IPS-18c (cell line): ENCODE results near the gene CEBPZOS.
A peak's percentile ranks its signal among the peaks of the same experiment; 100 is the strongest.
"Not testable (repeated sequence)": the region's sequence is repeated elsewhere in the genome, so short reads cannot be mapped to it uniquely, and the experiment has no call there.

ENCODE experiments used
- H3K4me3 ChIP-seq: 2 replicates; pipeline ENCODE4 v1.7.0; 2013; ENCODE audit warnings: low read depth, mild to moderate bottlenecking, low read length, moderate library complexity; ENCODE audit not compliant: insufficient read depth
- H3K9me3 ChIP-seq: one replicate; pipeline ENCODE4 v1.6.1; 2013; ENCODE audit warnings: mild to moderate bottlenecking, low read length, moderate library complexity; ENCODE audit not compliant: control insufficient read depth, insufficient read depth

CEBPZOS gene

DNA sequence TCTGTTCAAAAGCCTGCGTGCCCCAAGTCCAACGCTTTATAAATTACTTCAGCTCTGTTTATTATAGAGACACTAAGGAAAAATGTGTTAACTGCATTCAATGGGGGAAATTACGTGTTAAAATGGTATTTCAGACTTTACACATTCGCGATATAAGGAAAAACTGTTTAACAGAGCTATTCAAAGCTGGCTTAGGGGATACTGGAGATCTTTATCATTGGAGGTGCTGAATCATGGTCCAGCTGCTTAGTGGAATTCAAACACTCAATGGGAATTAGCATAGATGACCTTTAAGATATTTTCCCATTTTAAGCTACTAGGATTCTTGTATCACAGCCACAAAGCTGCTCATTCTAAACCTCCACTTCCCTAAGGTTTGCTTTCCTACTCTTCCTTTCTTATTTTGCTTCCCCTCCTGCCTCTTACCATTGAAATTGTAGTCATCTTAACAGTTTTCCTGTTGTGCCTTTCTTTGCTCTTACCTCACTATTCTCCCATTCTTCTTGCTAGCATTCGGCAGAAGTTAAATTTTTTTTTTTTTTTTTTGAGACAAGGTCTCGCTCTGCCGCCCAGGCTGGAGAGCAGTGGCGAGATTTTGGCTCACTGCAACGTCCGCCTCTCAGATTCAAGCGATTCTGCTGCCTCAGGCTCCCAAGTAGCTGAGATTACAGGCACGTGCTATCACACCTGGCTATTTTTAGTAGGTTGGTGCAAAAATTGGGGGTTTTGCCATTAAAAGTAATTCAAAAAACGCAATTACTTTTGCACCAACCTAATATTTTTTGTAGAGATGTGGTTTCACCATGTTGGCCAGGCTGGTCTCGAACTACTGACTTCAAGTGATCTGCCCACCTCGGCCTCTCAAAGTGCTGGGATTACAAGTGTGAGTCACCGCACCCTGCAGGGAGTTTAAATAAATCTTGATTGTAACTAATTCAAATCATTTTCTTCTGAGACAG is 14.3 kb upstream of the CEBPZOS start:
- H3K4me3 ChIP-seq: no peak overlapping the region
- H3K9me3 ChIP-seq: no peaks in the 10 kb centered on the region

DNA sequence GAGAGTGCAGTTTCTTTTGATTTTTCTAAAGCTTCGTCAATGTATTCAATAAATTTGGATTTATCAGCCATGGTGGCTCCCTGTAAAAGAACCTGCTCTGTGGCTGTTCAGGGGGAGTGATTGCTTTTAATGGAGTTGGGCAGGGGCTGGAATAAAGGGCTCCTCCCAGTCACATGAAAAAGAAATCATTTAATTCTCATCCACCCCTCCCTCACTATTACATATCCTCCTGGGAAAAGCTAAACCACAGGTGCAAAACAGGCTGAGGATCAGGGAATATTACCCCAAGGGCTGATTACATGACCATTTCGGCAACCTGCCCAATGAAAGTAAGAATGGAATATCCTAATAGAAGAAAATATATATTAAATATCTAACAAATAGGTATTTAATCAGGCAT is 7.7 kb upstream of the CEBPZOS start, which contains the start of gene SULT6B1:
TSS of gene SULT6B1 (minus strand) at position 101 of the 400 bp plus-strand sequence. CDS start at position 71, 30 bp downstream.
- Histone ChIP-seq H3K9me3 (no peaks in the 10 kb centered on the region), H3K4me3 (no peak within 1 kb of the TSS)

DNA sequence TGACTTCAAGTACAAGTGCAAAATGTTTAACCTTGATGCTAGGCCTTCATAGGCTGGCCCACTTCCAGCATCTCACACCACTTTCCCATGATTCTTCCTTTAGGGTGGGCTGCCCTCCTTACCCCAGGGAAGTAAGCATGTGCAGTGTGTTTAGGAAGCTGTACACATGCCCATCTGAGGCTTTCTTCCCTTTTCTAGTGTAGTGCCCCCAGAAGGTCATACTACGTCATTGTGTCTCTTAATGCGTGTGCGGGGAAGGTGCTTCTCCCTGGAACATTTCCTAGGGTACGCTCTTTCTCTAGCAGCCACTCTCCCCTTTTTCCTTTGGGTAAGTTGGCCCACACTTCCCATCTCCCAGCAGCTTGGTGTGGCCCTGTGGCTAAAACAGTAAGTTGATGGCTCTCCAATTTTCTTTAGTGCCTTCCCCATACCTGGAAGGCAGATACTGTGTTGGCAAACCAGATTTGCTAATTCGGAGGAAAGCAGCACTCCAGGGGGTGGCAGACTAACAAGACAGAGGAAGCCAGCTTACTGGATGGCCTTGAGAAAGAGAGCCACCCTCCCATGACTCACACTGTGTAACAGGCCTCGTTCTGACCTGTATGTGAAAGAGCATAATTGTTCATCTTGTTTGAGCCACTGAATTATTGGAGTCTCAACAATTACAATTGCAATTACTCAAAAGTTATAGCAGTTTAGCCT is 6.7 kb upstream of the CEBPZOS start:
- H3K9me3 ChIP-seq: no peaks in the 10 kb centered on the region
- H3K4me3 ChIP-seq: no peak overlapping the region

DNA sequence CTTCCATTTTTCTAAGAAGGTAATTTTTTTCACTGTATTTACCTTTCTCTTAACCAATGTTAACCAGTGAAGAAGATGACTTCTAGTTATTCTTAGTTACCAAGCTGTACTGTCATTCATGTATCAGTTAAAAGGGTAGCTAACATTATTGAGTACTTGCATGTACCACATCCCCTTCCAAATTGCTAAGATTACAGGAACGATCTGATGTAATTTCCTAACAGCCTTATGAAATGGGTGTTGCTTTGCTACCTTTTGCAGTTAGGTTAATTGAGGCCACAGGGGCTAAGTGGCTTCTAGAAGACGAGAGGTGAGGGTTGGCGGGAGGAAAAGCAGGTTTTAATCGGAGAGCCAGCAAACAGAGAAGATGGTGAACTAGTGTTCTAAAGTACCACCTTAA is 6.0 kb upstream of the CEBPZOS start:
- Histone ChIP-seq H3K4me3 (no peak overlapping the region), H3K9me3 (no peaks in the 10 kb centered on the region)

DNA sequence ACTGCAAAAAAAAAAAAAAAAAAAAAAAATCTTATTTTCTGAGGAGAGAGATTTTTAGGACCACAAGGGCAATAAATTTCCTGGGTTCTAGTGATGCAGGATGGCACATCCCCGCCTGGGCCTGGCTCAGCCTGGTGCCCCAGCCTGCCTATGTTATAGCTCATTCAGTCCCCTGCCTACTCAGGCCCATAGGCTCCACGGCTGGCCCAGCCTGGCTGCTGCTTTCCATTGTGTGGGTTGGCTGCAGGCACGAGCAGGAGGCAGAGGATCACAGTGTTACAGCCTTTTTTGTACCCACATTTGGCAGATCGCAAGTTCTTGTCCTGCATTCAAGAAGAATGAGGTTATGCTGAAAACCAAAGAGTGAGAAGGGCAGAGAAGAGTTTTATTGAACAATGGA is 5.0 kb upstream of the CEBPZOS start:
- no peak overlapping the region for H3K4me3 ChIP-seq

DNA sequence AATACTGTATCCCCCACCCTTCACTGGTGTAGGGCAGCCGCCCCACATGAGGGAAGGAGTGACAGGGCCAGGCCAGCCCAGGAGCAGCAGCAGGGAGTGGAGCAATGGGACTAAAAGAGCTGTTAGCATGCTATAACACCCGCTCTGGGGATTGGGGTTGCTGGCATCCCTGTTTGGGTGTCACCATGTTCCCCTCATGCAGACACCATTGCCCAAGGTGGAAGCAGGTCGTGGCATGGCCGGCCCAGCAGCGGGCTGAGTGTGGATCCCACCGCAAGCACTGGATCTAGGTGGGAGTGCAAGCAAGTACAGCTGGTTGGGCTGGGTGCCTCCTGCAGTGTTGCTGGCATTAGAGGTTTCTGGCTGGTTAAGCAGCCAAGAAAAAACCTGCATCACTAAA is 4.5 kb upstream of the CEBPZOS start:
- no peaks in the 10 kb centered on the region for H3K9me3 ChIP-seq
- no peak overlapping the region for H3K4me3 ChIP-seq

More for the DNA sequence above, 5.0 kb upstream of the CEBPZOS start:
- H3K9me3 ChIP-seq: no peaks in the 10 kb centered on the region

DNA sequence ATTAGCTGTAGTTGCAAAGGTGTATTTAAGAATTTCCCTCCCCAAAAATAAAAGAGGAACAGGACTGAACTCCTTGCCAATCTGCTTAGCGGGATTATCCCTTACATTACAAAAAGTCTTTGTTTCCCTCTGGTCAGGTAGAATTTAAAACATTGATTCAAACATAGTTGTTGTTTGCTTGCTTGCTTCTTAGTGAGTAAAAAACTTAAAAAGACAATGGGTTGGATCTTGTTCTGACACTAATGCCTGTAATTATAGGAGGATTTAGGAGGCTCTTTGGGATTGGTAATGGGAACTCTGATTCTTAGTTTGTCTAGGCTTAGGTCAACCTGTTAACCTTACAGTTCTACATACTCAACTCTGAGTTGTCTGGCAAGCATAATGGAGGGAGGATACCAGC is 3.7 kb upstream of the CEBPZOS start:
- H3K9me3 ChIP-seq: no peaks in the 10 kb centered on the region
- no peak overlapping the region for H3K4me3 ChIP-seq

DNA sequence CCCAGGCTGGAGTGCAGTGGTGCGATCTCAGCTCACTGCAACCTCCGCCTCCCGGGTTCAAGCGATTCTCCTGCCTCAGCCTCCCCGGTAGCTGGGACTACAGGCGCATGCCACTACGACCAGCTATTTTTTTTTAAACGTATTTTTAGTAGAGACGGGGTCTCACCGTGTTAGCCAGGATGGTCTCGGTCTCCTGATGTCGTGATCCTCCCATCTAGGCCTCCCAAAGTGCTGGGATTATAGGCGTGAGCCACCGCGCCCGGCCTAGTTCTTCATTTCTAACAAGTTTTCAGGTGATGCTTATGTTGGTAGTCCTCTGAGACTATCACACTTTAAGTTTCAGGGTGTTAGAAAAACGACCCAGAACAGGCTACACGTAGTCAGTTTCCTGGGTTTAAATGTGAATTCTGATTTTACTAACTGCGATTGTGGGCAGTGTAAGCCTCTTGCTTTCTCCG is 405 bp upstream of the CEBPZOS start:
- not testable (repeated sequence) for H3K9me3 ChIP-seq
- peak overlapping the region; percentile 79; the same call in 1 of the 2 replicates for H3K4me3 ChIP-seq

DNA sequence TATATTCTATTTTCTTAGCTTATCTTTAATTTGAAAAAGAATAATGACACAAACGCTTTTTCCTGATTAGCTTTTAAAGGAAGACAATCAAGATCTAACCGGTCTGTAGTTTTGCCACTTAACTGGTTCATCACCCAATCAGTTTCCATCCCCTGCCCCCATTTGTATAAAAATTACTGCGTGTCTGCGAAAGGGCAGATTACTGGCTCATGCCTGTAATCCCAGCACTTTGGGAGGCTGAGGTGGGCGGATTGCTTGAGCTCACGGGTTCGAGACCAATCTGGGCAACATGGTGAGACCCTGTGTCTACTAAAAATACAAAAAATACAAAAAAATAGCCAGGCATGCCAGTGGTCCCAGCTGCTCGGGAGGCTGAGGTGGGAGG is 2.4 kb downstream of the CEBPZOS start:
- Histone ChIP-seq H3K4me3 (no peak overlapping the region), H3K9me3 (no peaks in the 10 kb centered on the region)

DNA sequence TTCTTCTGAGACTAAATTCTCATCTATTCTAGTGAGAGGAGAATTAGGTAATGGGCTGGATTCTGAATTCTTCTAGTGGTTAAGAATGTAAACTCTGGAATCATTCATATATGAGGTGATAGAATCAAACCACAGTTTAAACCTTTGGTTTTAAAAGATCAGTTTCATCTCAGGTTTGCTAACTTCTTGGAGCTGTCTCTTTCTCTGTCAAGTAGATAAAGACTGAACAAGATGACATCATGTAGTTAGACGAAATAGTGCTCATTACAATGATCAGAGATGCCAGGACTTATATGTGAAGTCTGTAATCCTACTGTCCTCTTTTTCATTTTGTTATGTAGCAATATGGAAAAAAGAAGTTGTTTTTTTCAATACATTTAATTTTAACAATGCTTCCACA is 4.9 kb downstream of the CEBPZOS start:
- no peaks in the 10 kb centered on the region for H3K9me3 ChIP-seq
- H3K4me3 ChIP-seq: no peak overlapping the region

DNA sequence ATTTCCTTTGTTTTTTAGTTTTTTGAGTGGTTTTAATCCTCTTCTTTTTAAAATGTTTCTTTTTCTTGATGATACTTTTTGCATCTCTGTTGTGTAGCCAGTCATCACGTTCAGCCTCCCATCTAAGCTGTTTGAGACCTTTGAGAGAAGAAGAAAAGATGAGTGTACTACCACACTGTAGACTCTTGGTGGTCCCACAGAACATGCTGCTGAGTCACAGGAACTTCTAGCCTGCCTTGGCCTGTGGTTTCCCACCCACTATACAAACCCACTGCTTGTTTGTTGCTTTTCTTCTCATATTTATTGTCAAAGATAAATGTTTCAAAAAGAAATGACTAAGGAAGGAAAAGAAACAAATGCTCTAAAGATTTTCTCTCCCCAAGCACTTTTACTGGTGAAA is 5.5 kb downstream of the CEBPZOS start:
- no peak overlapping the region for H3K4me3 ChIP-seq
- H3K9me3 ChIP-seq: no peaks in the 10 kb centered on the region

DNA sequence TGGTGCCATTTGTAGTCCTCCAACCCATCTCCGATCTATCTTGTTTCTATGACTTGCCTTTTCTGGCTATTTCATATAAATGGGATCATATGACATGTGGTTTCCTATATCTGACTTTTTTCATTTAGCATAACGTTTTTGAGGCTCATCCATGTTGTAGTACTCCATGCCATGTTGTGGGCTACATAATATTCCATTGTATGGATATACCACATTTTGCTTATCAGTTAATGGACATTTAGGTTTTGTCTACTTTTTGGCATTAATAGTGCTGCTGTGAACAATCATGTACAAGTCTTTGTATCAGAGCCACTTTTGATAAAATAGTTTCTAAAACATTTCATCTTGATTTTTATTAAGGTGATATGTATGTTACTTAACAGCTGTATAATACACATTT is 7.4 kb downstream of the CEBPZOS start:
- H3K4me3 ChIP-seq: no peak overlapping the region
- H3K9me3 ChIP-seq: no peaks in the 10 kb centered on the region

DNA sequence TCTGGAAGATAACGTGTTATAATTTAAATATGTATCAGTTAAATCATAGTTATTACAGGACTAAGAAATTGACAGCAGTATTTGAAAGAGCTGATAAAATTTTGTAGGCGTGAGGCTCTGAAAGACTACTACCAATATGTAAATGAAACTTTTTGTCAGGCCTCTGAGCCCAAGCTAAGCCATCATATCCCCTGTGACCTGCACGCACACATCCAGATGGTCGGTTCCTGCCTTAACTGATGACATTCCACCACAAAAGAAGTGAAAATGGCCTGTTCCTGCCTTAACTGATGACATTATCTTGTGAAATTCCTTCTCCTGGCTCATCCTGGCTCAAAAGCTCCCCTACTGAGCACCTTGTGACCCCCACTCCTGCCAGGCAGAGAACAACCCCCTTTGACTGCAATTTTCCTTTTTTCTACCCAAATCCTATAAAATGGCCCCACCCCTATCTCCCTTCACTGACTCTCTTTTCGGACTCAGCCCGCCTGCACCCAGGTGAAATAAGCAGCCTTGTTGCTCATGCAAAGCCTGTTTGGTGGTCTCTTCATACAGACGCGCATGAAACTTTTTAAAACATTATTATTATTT is 8.9 kb downstream of the CEBPZOS start:
- H3K9me3 ChIP-seq, H3K4me3 ChIP-seq: not testable (repeated sequence)

DNA sequence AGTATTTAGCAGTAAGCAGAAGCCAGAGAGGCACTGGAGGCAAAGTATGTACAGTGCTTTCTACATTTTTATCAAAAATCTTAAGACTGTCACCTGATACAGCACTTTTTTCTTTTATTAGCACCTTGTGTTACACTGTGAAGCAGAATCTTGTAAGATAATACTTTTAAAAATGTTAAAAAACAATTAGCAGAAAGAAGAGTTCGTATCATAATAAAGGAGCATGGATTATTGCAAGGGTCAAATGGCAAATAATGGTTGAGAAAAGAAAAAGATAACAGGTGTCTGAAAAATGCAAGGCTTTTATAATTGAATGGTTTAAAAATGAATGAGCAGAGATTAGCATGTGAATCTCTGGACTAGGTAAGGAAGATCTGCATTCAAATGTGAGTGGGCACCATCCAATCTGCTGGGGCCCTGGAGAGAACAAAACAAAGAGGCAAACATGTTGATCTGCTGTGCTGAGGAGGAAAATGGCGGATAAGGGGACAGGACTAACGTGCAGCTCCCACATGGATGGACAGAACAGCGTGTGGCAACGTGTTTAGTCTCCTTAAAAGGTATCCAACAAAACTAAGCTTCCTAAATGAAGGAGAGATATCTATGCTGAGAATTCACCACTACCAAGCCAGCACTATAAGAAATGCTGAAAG is 9.5 kb downstream of the CEBPZOS start:
- Histone ChIP-seq H3K4me3 (no peak overlapping the region), H3K9me3 (no peaks in the 10 kb centered on the region)

DNA sequence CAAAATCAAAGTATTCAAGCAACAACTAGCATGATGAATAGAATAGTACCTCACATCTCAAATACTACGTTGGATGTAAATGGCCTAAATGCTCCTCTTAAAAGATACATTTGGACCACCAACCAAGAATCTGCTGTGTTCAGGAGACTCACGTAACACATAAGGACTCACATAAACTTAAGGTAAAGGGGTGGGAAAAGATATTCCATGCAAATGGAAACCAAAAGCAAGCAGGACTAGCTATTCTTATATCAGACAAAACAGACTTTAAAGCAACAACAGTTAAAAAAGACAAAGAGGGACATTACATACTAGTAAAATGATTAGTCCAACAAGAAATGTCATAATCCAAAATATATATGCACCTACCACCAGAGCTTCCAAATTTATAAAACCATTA is 10.5 kb downstream of the CEBPZOS start:
- not testable (repeated sequence) for H3K4me3 ChIP-seq, H3K9me3 ChIP-seq

DNA sequence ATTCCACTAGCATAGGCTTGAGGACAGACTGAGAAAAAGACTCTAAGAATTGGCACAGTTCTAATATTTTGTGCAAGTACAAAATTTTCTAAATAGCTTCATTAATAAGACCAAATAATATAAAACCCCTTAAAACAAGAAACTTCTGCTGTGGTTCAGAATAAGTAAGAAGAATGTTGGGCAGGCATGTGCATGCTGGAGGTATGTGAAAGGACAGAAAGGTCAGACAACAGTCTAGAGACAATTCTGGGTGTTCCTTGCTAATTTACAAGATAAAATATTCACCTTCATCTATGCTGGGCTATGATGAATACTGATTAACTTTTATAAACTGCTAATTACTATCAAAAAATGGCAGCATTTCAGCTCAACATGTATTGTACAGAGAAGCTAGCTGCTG is 14.9 kb downstream of the CEBPZOS start:
- no peaks in the 10 kb centered on the region for H3K9me3 ChIP-seq
- no peak overlapping the region for H3K4me3 ChIP-seq

DNA sequence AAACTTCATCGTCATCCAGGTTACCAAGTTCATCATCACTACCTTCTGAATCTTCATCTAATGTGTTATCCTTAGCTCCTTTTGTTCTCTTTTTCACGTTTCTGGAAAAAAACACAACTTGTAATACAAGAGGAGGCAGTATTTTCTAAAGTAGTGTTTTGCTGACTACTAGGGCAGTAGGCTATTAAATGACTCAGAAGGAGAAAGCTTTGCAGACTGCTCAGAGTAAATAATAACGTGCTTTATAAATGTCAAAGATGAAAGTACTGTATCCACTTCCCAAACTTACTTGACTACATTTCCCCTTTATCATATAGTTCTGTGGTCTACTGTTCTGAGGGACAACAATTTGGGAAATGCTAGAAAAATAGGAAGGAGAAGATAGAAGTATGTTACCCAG is 15.6 kb downstream of the CEBPZOS start:
- no peaks in the 10 kb centered on the region for H3K9me3 ChIP-seq

More for the DNA sequence above, 15.6 kb downstream of the CEBPZOS start:
- H3K4me3 ChIP-seq: no peak overlapping the region
